ENCODE results near the gene AHRR. TPM values are rescaled to one million over a fixed set of nuclear protein-coding genes. Genes with fewer than 3 reads are reported as not detected.

The AHRR gene
- total and polyA plus RNA-seq, 2 of the 4 experiments (the other 2 are of a cell fraction): 15.6 to 37.1 TPM

DNA sequence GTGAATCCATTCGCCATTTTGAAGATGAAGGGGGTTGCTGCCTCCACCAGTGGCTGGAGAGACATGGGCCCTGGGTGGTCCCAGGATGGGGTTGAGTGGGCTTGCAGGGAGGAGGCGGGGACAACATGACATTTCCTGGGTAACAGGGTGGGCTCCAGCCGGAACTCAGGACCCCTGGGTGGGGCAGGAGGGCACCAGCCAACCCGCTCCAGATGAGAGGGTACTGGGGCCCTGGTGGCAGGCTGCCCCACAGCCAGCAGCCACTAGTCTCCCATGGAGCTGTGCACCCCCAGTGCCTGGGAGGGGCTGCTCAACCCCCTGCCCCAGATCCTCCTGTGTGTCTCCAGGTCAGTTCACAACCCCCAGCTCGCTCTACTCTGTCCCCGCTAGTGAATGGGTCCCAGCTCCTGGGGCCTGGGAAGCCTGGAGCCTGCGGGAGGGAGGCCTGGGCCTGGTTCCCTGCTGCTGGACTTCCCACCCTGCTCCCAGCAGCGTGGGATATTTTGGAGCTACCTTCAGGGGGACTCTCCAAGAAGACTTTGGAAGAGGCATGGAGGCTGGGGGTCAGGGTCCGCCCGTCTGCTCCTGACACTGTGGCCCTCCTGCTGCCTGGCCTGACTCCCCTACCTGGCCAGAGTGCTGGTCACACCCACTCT is 55.9 kb downstream of the AHRR start:
- H3K4me3 ChIP-seq (ENCODE audit: insufficient read depth, low read depth, low read length): no peak overlapping the region
- H3K9me3 ChIP-seq (ENCODE audit: control insufficient read depth, insufficient read depth, low read length): no peaks in the 10 kb centered on the region
- H2AK5ac ChIP-seq (ENCODE audit: low read depth, low read length): peak overlapping the region; percentile 99
- BruUV-seq (replicated peaks): no TSS peak
- peak overlapping the region; percentile 100 for H3K4ac ChIP-seq (ENCODE audit: low read depth, low read length)
- peak overlapping the region; percentile 66 for H2AK9ac ChIP-seq (replicated peaks; ENCODE audit: low read depth, low read length, poor library complexity)
- CTCF ChIA-PET: no interaction called here
- in situ Hi-C loops (cut with MboI; ENCODE audit: low sequenced_read_pairs): no loop called here
- H3K9ac ChIP-seq (ENCODE audit: low read depth, low read length): 0 out of 2 replicates have a peak overlapping the region, but pooled peaks have one; percentile 9
- H3K18ac ChIP-seq (ENCODE audit: low read depth, low read length): peak overlapping the region; percentile 91
- H4K5ac ChIP-seq (ENCODE audit: low read depth, low read length): peak overlapping the region; percentile 92
- peak overlapping the region; percentile 98 for H3K27ac ChIP-seq (ENCODE audit: insufficient read depth, low read length)
- ATAC-seq (ENCODE audit: low read depth) (no peak), DNase-seq (no peak)
- no peaks in the 10 kb centered on the region for H4K20me1 ChIP-seq (ENCODE audit: insufficient read depth, low read length)
- H4K8ac ChIP-seq (ENCODE audit: low read depth in 2 of 2, low read length in 2 of 2): peak overlapping the region; percentile 64 to 99; a peak in 3 of 4 replicates
- peaks cover 26% of the 10 kb centered on the region for H3K9me1 ChIP-seq (ENCODE audit: insufficient read depth, low read length)
- no peak overlapping the region for H2AFZ ChIP-seq (replicated peaks; ENCODE audit: low read length, poor library complexity)
- peak overlapping the region; percentile 88 for H3K14ac ChIP-seq (replicated peaks; ENCODE audit: low read depth, low read length)
- H3K27me3 ChIP-seq (ENCODE audit: control insufficient read depth, insufficient read depth, low read length): no peaks in the 10 kb centered on the region
- dilution Hi-C loops (cut with HindIII; ENCODE audit: low sequenced_read_pairs, unreplicated experiment): no loop called here
- WGBS, 2 experiments (ENCODE audit: extremely low coverage in 2 of 2, insufficient read length in 1 of 2): 100% methylated on average over 3 of the region's 10 CpGs; no CpG with 5 or more reads in 1 of the 2 experiments
- peak overlapping the region; percentile 95 for H2BK5ac ChIP-seq (ENCODE audit: low read depth, low read length, poor library complexity, severe bottlenecking)
- H3K4me2 ChIP-seq (ENCODE audit: low read depth, low read length): no peak overlapping the region
- H4K91ac ChIP-seq (ENCODE audit: insufficient read depth, low read depth, low read length): peak overlapping the region; percentile 100
- peak overlapping the region; percentile 100 for H2BK120ac ChIP-seq (ENCODE audit: low read depth, low read length)
- H3K4me1 ChIP-seq (ENCODE audit: control insufficient read depth, insufficient read depth, low read length): peaks cover 40% of the 10 kb centered on the region
- H3K79me1 ChIP-seq (ENCODE audit: low read depth in 1 of 2, low read length in 2 of 2): peaks cover 24 to 79% of the 10 kb centered on the region in 2 experiments
- POLR2A ChIA-PET (ENCODE audit: unreplicated experiment): interaction anchor here (1.0 kb wide), 1 partner anchor 31 kb away, joined by 5 read pairs; no protein-coding TSS in a partner anchor
- intact Hi-C loops (cut with micrococcal nuclease): no loop called here
- peak overlapping the region; percentile 100; the same call in 1 of the 3 replicates for H2BK15ac ChIP-seq (ENCODE audit: low read depth, low read length)
- H3K56ac ChIP-seq (ENCODE audit: extremely low read depth, insufficient read depth, low read length): peak overlapping the region; percentile 85; the same call in 1 of the 2 replicates
- peak overlapping the region; percentile 99 for H2BK20ac ChIP-seq (ENCODE audit: low read depth, low read length)
- H3K23ac ChIP-seq (ENCODE audit: low read depth, low read length): peak overlapping the region; percentile 89
- H3K36me3 ChIP-seq (ENCODE audit: control insufficient read depth, insufficient read depth, low read length): peaks cover 27% of the 10 kb centered on the region
- no peak for TF ChIP-seq CEBPB (IDR thresholded peaks at IDR 0.05; ENCODE audit: low read depth, low read length)
- no peak for TF ChIP-seq CHD1 (IDR thresholded peaks at IDR 0.05; ENCODE audit: low read depth, low read length)
- TF ChIP-seq BHLHE40 (IDR thresholded peaks at IDR 0.05; ENCODE audit: low read depth, low read length): no peak
- TF ChIP-seq MAFK (IDR thresholded peaks at IDR 0.05; ENCODE audit: low read depth, low read length): no peak
- TF ChIP-seq, protein P1, sequence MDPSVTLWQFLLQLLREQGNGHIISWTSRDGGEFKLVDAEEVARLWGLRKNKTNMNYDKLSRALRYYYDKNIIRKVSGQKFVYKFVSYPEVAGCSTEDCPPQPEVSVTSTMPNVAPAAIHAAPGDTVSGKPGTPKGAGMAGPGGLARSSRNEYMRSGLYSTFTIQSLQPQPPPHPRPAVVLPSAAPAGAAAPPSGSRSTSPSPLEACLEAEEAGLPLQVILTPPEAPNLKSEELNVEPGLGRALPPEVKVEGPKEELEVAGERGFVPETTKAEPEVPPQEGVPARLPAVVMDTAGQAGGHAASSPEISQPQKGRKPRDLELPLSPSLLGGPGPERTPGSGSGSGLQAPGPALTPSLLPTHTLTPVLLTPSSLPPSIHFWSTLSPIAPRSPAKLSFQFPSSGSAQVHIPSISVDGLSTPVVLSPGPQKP (IDR thresholded peaks at IDR 0.05; ENCODE audit: borderline replicate concordance, low read depth, low read length): no peak
- TF ChIP-seq, protein P2, sequence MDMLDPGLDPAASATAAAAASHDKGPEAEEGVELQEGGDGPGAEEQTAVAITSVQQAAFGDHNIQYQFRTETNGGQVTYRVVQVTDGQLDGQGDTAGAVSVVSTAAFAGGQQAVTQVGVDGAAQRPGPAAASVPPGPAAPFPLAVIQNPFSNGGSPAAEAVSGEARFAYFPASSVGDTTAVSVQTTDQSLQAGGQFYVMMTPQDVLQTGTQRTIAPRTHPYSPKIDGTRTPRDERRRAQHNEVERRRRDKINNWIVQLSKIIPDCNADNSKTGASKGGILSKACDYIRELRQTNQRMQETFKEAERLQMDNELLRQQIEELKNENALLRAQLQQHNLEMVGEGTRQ (IDR thresholded peaks at IDR 0.05; ENCODE audit: low read depth, low read length): no peak
- TF ChIP-seq SMC3 (IDR thresholded peaks at IDR 0.05; ENCODE audit: low read depth, low read length): no peak
- TF ChIP-seq POLR2A (IDR thresholded peaks at IDR 0.05; ENCODE audit: low read depth, low read length): no peak
- no peak for TF ChIP-seq RFX5 (IDR thresholded peaks at IDR 0.05; ENCODE audit: low read depth, low read length)
- TF ChIP-seq, protein P3, sequence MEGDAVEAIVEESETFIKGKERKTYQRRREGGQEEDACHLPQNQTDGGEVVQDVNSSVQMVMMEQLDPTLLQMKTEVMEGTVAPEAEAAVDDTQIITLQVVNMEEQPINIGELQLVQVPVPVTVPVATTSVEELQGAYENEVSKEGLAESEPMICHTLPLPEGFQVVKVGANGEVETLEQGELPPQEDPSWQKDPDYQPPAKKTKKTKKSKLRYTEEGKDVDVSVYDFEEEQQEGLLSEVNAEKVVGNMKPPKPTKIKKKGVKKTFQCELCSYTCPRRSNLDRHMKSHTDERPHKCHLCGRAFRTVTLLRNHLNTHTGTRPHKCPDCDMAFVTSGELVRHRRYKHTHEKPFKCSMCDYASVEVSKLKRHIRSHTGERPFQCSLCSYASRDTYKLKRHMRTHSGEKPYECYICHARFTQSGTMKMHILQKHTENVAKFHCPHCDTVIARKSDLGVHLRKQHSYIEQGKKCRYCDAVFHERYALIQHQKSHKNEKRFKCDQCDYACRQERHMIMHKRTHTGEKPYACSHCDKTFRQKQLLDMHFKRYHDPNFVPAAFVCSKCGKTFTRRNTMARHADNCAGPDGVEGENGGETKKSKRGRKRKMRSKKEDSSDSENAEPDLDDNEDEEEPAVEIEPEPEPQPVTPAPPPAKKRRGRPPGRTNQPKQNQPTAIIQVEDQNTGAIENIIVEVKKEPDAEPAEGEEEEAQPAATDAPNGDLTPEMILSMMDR (conservative IDR thresholded peaks at IDR 0.05; ENCODE audit: low read depth, low read length): no peak
- no peak for TF ChIP-seq RAD21 (IDR thresholded peaks at IDR 0.05; ENCODE audit: low read length)
- no peak for TF ChIP-seq MAZ (IDR thresholded peaks at IDR 0.05; ENCODE audit: borderline replicate concordance, low read depth, low read length)
- no peak for TF ChIP-seq NFE2L2 (IDR thresholded peaks at IDR 0.05; ENCODE audit: low read depth, low read length)
- TF ChIP-seq RCOR1 (IDR thresholded peaks at IDR 0.05; ENCODE audit: insufficient replicate concordance, low read length): no peak
- TF ChIP-seq MXI1 (IDR thresholded peaks at IDR 0.05; ENCODE audit: borderline replicate concordance, low read depth, low read length): no peak
